IPS-NIHi11 (cell line): ENCODE results near the gene SNRPD3.
"Not testable (repeated sequence)": the region's sequence is repeated elsewhere in the genome, so short reads cannot be mapped to it uniquely, and the experiment has no call there.

Source experiments
- DNase-seq: peaks from one replicate; pipeline ENCODE4 v3.0.0; 2012; ENCODE audit warnings: mixed read lengths, low spot score

Gene SNRPD3

GRCh38 chr22:24555165-24556039, at the start of gene SNRPD3:
Gene SNRPD3 (plus strand): TSS chr22:24555999. CDS start chr22:24557675, 1,676 bp downstream.
- DNase-seq = peak; percentile 99

- DNase-seq = no peak
These were observed 48.9 kb upstream of the SNRPD3 start for GRCh38 chr22:24506802-24507438.

- peak; percentile 74 for DNase-seq
These were observed 48.1 kb upstream of the SNRPD3 start for GRCh38 chr22:24507716-24508115.

- DNase-seq = no peak
These were observed 44.9 kb upstream of the SNRPD3 start for GRCh38 chr22:24510637-24511625.

- DNase-seq = no peak
These were observed 43.8 kb upstream of the SNRPD3 start for GRCh38 chr22:24512043-24512442.

- DNase-seq = no peak
These were observed 42.2 kb upstream of the SNRPD3 start for GRCh38 chr22:24513378-24514240.

- DNase-seq = no peak
These were observed 41.4 kb upstream of the SNRPD3 start for GRCh38 chr22:24514241-24515026.

GRCh38 chr22:24515027-24515338, 40.8 kb upstream of the SNRPD3 start:
- DNase-seq = no peak

GRCh38 chr22:24516301-24516737, 39.5 kb upstream of the SNRPD3 start:
- peak; percentile 44 for DNase-seq

- DNase-seq = no peak
These were observed 38.4 kb upstream of the SNRPD3 start for GRCh38 chr22:24517446-24517845.

GRCh38 chr22:24518228-24518627, 37.6 kb upstream of the SNRPD3 start:
- no peak for DNase-seq

GRCh38 chr22:24518771-24519485, 36.9 kb upstream of the SNRPD3 start:
- no peak for DNase-seq

GRCh38 chr22:24519496-24519895, 36.3 kb upstream of the SNRPD3 start:
- DNase-seq = no peak

GRCh38 chr22:24521791-24522245, 34.0 kb upstream of the SNRPD3 start:
- peak; percentile 85 for DNase-seq

- no peak for DNase-seq
These were observed 31.9 kb upstream of the SNRPD3 start for GRCh38 chr22:24523873-24524272.

- DNase-seq = peak; percentile 83
These were observed 30.3 kb upstream of the SNRPD3 start for GRCh38 chr22:24525416-24526037.

GRCh38 chr22:24526191-24526590, 29.6 kb upstream of the SNRPD3 start:
- DNase-seq = no peak

- no peak for DNase-seq
These were observed 25.9 kb upstream of the SNRPD3 start for GRCh38 chr22:24529898-24530297.

GRCh38 chr22:24530968-24531367, 24.8 kb upstream of the SNRPD3 start:
- not testable (repeated sequence) for DNase-seq
